B cell (primary cell): Measurements from ENCODE around the gene S100G. TPM values are rescaled to one million over a fixed set of nuclear protein-coding genes. Genes with fewer than 3 reads are reported as not detected.

Source experiments
- ATAC-seq: fragments of 200-7000 bp; cut with Tn5 transposase; one replicate; pipeline ENCODE4 v1.10.0; 2021; ENCODE audit warnings: low read depth, mild to moderate bottlenecking, moderate number of reproducible peaks, moderate library complexity
- CTCF ChIA-PET: fragments of 350-600 bp; sonication (Branson Sonifier 250); formaldehyde crosslinking; loops from one replicate; lab custom pipeline; 2021; ENCODE audit warnings: antibody characterized with exemption, inconsistent platforms; lab: Charles Lee
- POLR2A ChIA-PET: fragments of 350-600 bp; sonication (Branson Sonifier 250); formaldehyde crosslinking; loops from one replicate; lab custom pipeline; 2021; ENCODE audit warnings: antibody characterized with exemption; lab: Charles Lee
- DNase-seq: peaks from one replicate; pipeline ENCODE4 v3.0.0; 2013
- H2AFZ ChIP-seq: 2 replicates; pipeline ENCODE4 v1.6.1; 2012; ENCODE audit warnings: mild to moderate bottlenecking, low read depth, low read length; ENCODE audit not compliant: insufficient read depth, poor library complexity, severe bottlenecking
- H3K27ac ChIP-seq, 2 donors: 1 replicate in 1 of 2; 2 replicates in 1 of 2; pipeline ENCODE4 v1.5.1; 2012 to 2013; ENCODE audit warnings: low read length in 2 of 2, mild to moderate bottlenecking in 2 of 2, moderate library complexity in 1 of 2
- H3K27me3 ChIP-seq, 4 experiments: fragments of 200-600 bp in 1 of 4; sonication (generic) in 1 of 4; replicated peaks in 1 of 4; 1 replicate in 2 of 4; 2 replicates in 2 of 4; pipeline versions ENCODE4 v1.6.1 to v1.7.0; 2013 to 2016; ENCODE audit warnings: low read length in 3 of 4, mild to moderate bottlenecking in 2 of 4, mixed read lengths in 1 of 4, moderate library complexity in 1 of 4; ENCODE audit not compliant: insufficient read depth in 4 of 4, control insufficient read depth in 3 of 4; ENCODE audit errors: control extremely low read depth in 1 of 4
- H3K36me3 ChIP-seq, 2 experiments: replicated peaks in 1 of 2; 1 replicate in 1 of 2; 2 replicates in 1 of 2; pipeline versions ENCODE4 v1.6.1 to v1.7.1; 2013; ENCODE audit warnings: low read length in 1 of 2; ENCODE audit not compliant: insufficient read depth in 2 of 2, control insufficient read depth in 1 of 2; ENCODE audit errors: control extremely low read depth in 1 of 2, extremely low read depth in 1 of 2
- H3K4me1 ChIP-seq, 2 donors: fragments of 200-600 bp in 1 of 2; sonication (generic) in 1 of 2; 1 replicate in 1 of 2; 2 replicates in 1 of 2; pipeline versions ENCODE4 v1.5.1 to v1.6.1; 2013 to 2017; ENCODE audit warnings: low read length in 2 of 2; ENCODE audit not compliant: control insufficient read depth in 2 of 2, insufficient read depth in 2 of 2
- H3K4me2 ChIP-seq: replicated peaks from 2 replicates; pipeline ENCODE3; 2012; ENCODE audit warnings: mild to moderate bottlenecking, low read depth, low read length; ENCODE audit not compliant: poor library complexity, severe bottlenecking
- H3K4me3 ChIP-seq, 5 experiments: fragments of 200-600 bp in 1 of 5; sonication (generic) in 1 of 5; 1 replicate in 3 of 5; 2 replicates in 2 of 5; pipeline versions ENCODE4 v1.5.1 to v1.7.0; 2011 to 2016; ENCODE audit warnings: low read length in 4 of 5, mild to moderate bottlenecking in 4 of 5, low read depth in 2 of 5, control low read depth in 1 of 5, moderate library complexity in 1 of 5; ENCODE audit not compliant: insufficient read depth in 1 of 5; ENCODE audit errors: control extremely low read depth in 1 of 5, extremely low read depth in 1 of 5
- H3K79me2 ChIP-seq: fragments of 200-600 bp; sonication (generic); one replicate; pipeline ENCODE4 v1.6.0; 2016; ENCODE audit warnings: low read length; ENCODE audit not compliant: control insufficient read depth, insufficient read depth
- H3K9ac ChIP-seq: fragments of 200-600 bp; sonication (generic); 2 replicates; pipeline ENCODE4 v1.6.1; 2017; ENCODE audit warnings: mild to moderate bottlenecking, low read length, moderate library complexity
- H3K9me3 ChIP-seq, 3 donors: one replicate each; pipeline versions ENCODE4 v1.6.1 to v1.7.1; 2013; ENCODE audit warnings: low read length in 2 of 3; ENCODE audit not compliant: control insufficient read depth in 2 of 3, insufficient read depth in 1 of 3; ENCODE audit errors: control extremely low read depth in 1 of 3
- H4K20me1 ChIP-seq: 2 replicates; pipeline ENCODE4 v1.6.0; 2012; ENCODE audit warnings: mild to moderate bottlenecking, low read length; ENCODE audit not compliant: insufficient read depth, control insufficient read depth, poor library complexity, severe bottlenecking
- H3K27ac Mint-ChIP-seq: one replicate; pipeline ENCODE4 v1.8.0; 2021; ENCODE audit warnings: mixed read lengths
- H3K27me3 Mint-ChIP-seq: one replicate; pipeline ENCODE4 v1.8.0; 2021; ENCODE audit warnings: mixed read lengths
- H3K4me1 Mint-ChIP-seq: one replicate; pipeline ENCODE4 v1.8.0; 2021; ENCODE audit warnings: mixed read lengths
- H3K4me3 Mint-ChIP-seq: one replicate; pipeline ENCODE4 v1.8.0; 2021; ENCODE audit warnings: mixed read lengths
- H3K9me3 Mint-ChIP-seq: one replicate; pipeline ENCODE4 v1.8.0; 2022; ENCODE audit warnings: mixed read lengths; ENCODE audit not compliant: insufficient read depth
- EZH2 ChIP-seq: IDR thresholded peaks from 2 replicates; pipeline ENCODE4 v1.6.1; 2012; ENCODE audit warnings: borderline replicate concordance, low read depth, mild to moderate bottlenecking, moderate library complexity, low read length; ENCODE audit not compliant: insufficient read depth, poor library complexity, severe bottlenecking
- WGBS: methylation state at CpG from one replicate; pipeline ENCODE4 v1.1.5; 2013; ENCODE audit warnings: missing lambda C conversion rate; ENCODE audit not compliant: insufficient coverage; 5-methylcytosine and 5-hydroxymethylcytosine counted together
- intact Hi-C: fragments of 100-400 bp; cut with micrococcal nuclease; formaldehyde crosslinking; loops from one replicate; pipeline ENCODE4 v1.10.0; 2022
- polyA plus RNA-seq: library from polyadenylated mRNA; depleted of rRNA; stranded (reverse); fragments of >200 nt; gene quantifications from 2 replicates; pipeline ENCODE4 v1.2.3, GENCODE V29; 2012
- total RNA-seq, 2 donors: library from RNA; stranded (reverse); fragments of 120-200 nt in 1 of 2; gene quantifications; 1 replicate in 1 of 2; 2 replicates in 1 of 2; pipeline versions ENCODE4 v1.2.3 to v1.2.4, GENCODE V29; 2013 to 2022
- TF ChIP-seq, protein P1 (sequence below): fragments of 200-600 bp; IDR thresholded peaks from one replicate; pipeline ENCODE4 v1.8.0; 2022; ENCODE audit warnings: antibody characterized with exemption, mild to moderate bottlenecking

Gene S100G
- total and polyA plus RNA-seq, 2 donors (not counting 1 experiment from before 2014, with no cell fraction given): not detected

DNA sequence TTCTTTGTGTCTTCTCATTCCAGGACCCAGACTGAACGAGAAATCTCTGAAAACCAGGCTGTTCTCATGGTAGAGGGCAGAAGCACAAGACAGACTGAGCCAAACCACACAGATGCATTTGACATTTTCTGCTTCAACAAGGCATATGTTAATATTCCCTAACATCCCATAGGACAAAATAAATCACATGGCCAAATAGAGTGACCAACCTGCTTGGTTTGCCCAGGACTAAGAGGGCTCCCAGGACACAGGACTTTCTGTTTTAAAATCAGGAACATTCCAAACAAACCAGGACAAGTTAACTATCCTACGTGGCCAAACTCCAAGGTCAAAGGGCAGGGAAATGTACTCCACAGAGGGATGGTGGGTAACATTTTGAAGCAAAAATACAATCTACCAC lies 50.8 kb downstream of the S100G start:
- Mint-ChIP-seq H3K27ac (no peak overlapping the region), H3K27me3 (no peaks in the 10 kb centered on the region), H3K9me3 (no peaks in the 10 kb centered on the region), H3K4me1 (peaks cover 10% of the 10 kb centered on the region), H3K4me3 (no peak overlapping the region)
- no peak for TF ChIP-seq EZH2
- TF ChIP-seq, protein P1, sequence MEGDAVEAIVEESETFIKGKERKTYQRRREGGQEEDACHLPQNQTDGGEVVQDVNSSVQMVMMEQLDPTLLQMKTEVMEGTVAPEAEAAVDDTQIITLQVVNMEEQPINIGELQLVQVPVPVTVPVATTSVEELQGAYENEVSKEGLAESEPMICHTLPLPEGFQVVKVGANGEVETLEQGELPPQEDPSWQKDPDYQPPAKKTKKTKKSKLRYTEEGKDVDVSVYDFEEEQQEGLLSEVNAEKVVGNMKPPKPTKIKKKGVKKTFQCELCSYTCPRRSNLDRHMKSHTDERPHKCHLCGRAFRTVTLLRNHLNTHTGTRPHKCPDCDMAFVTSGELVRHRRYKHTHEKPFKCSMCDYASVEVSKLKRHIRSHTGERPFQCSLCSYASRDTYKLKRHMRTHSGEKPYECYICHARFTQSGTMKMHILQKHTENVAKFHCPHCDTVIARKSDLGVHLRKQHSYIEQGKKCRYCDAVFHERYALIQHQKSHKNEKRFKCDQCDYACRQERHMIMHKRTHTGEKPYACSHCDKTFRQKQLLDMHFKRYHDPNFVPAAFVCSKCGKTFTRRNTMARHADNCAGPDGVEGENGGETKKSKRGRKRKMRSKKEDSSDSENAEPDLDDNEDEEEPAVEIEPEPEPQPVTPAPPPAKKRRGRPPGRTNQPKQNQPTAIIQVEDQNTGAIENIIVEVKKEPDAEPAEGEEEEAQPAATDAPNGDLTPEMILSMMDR: no peak
- Histone ChIP-seq H2AFZ (no peak overlapping the region), H3K4me3 (no peak overlapping the region), H4K20me1 (no peaks in the 10 kb centered on the region), H3K36me3 (no peaks in the 10 kb centered on the region), H3K27ac (no peak overlapping the region), H3K4me1 (no peaks in the 10 kb centered on the region), H3K4me2 (no peak overlapping the region), H3K9ac (no peak overlapping the region), H3K79me2 (no peaks in the 10 kb centered on the region), H3K27me3 (no peaks in the 10 kb centered on the region), H3K9me3 (no peaks in the 10 kb centered on the region)
- intact Hi-C loops: no loop called here
- ChIA-PET CTCF (no interaction called here), POLR2A (no interaction called here)
- ATAC-seq: no peak
- WGBS: 100% methylated on average over 1 of the region's 2 CpGs
- DNase-seq: no peak

DNA sequence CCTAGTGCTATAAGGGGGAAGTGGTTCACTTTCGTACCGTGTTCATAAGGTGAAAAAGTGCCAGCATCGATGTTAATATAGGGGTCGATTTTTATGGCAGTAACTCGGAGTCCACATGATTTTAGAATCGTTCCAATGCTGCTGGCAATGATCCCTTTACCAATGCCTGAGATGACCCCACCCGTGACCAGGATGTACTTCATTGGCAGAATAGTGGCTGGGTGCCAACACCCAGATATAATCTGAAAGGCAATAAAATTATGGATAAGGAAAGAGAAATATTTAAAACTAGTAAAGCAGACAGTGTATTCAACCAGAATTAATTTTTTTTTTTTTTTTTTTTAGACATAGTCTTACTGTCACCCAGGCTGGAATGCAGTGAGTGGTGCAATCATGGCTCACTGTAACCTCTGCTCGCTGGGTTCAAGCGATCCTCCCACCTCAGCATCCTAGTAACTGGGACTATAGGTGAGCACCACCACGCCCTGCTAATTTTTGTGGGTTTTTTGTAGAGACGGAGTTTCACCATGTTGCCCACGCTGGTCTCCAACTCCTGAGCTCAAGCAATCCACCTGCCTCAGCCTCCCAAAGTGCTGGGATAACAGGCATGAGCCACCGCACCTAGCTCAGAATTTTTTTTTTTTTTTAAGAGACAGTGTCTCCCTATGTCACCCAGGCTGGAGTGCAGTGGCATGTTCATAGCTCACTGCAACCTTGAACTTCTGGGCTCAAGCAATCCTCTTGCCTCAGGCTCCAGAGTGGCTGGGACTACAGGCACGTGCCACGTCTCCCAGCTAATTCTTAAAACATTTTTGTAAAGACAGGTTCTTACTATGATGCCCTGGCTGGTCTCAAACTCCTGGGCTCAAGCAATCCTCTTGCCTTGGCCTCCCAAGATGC lies 53.0 kb downstream of the S100G start:
- no peaks in the 10 kb centered on the region for H3K9me3 ChIP-seq
- no peak overlapping the region for H3K4me2 ChIP-seq
- ChIA-PET POLR2A (no interaction called here), CTCF (interaction anchor here (0.7 kb wide), 1 partner anchor 10 kb away, joined by 3 read pairs; no protein-coding TSS in a partner anchor)
- DNase-seq (no peak), ATAC-seq (no peak)
- TF ChIP-seq, protein P1: no peak
- no peak for TF ChIP-seq EZH2
- no peak overlapping the region for H3K4me3 Mint-ChIP-seq
- H3K27ac Mint-ChIP-seq: no peak overlapping the region
- no peak overlapping the region for H3K27ac ChIP-seq
- no peaks in the 10 kb centered on the region for H3K9me3 Mint-ChIP-seq
- no peaks in the 10 kb centered on the region for H3K27me3 Mint-ChIP-seq
- H3K4me1 ChIP-seq: no peaks in the 10 kb centered on the region
- no peaks in the 10 kb centered on the region for H3K36me3 ChIP-seq
- intact Hi-C loops: no loop called here
- H3K4me1 Mint-ChIP-seq: peaks cover 10% of the 10 kb centered on the region
- no peak overlapping the region for H3K9ac ChIP-seq
- WGBS: 98% methylated on average over 6 of the region's 15 CpGs
- no peak overlapping the region for H3K4me3 ChIP-seq
- H4K20me1 ChIP-seq: no peaks in the 10 kb centered on the region
- H2AFZ ChIP-seq: no peak overlapping the region
- H3K79me2 ChIP-seq: no peaks in the 10 kb centered on the region
- no peaks in the 10 kb centered on the region for H3K27me3 ChIP-seq
